GM13976 (cell line): ENCODE results near the gene FAM81B.
"Not testable (repeated sequence)": the region's sequence is repeated elsewhere in the genome, so short reads cannot be mapped to it uniquely, and the experiment has no call there.

Source experiments
- DNase-seq: peaks from one replicate; pipeline ENCODE4 v3.0.0; 2012; ENCODE audit warnings: low spot score
- in situ Hi-C: fragments of 300-500 bp; cut with MboI; formaldehyde crosslinking; loops from one replicate; pipeline ENCODE4 v1.12.0; 2022; ENCODE audit warnings: low sequenced_read_pairs, mixed read lengths, inconsistent platforms; ENCODE audit not compliant: unreplicated experiment
- TF ChIP-seq, protein P1 (sequence below): IDR thresholded peaks from 2 replicates; pipeline ENCODE4 v1.5.1; 2012; ENCODE audit warnings: borderline replicate concordance, mild to moderate bottlenecking; ENCODE audit not compliant: insufficient read depth; ENCODE audit errors: extremely low read depth, missing control alignments, control extremely low read depth

FAM81B gene

DNA sequence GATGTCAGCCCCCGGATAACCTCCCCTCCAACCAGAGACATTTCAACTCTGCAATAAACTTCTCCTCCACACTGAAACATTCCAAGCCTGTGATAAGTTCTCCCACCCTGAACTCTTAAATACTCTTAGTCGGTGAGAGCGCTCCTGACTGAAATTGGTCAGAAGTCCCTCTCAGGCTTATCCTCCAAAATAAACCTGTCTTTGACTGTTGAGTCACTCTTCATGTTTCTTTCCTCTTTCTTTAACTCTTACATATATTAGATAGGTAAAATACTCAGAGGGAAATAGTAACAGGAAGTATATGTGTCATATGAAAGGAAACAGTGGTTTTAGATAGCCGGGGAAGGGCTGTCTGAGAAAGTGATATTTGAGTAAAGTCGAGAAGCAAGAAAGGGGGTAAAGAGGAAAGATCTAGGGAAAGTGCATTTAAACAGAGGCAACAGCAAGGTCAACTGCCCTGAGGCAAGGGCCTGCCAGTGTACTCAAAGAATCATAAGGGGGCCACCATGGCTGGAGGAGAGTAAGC, 11.0 kb upstream of the FAM81B start:
- in situ Hi-C loops: no loop called here
- no peak for DNase-seq
- TF ChIP-seq, protein P1, sequence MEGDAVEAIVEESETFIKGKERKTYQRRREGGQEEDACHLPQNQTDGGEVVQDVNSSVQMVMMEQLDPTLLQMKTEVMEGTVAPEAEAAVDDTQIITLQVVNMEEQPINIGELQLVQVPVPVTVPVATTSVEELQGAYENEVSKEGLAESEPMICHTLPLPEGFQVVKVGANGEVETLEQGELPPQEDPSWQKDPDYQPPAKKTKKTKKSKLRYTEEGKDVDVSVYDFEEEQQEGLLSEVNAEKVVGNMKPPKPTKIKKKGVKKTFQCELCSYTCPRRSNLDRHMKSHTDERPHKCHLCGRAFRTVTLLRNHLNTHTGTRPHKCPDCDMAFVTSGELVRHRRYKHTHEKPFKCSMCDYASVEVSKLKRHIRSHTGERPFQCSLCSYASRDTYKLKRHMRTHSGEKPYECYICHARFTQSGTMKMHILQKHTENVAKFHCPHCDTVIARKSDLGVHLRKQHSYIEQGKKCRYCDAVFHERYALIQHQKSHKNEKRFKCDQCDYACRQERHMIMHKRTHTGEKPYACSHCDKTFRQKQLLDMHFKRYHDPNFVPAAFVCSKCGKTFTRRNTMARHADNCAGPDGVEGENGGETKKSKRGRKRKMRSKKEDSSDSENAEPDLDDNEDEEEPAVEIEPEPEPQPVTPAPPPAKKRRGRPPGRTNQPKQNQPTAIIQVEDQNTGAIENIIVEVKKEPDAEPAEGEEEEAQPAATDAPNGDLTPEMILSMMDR: no peak

- in situ Hi-C loops: no loop called here
- DNase-seq: no peak
- TF ChIP-seq, protein P1: no peak
Measured at GRCh38 chr5:95382801-95383200, 8.4 kb upstream of the FAM81B start.

- TF ChIP-seq, protein P1: no peak
- no peak for DNase-seq
- in situ Hi-C loops: no loop called here
Measured at GRCh38 chr5:95384485-95385213, 6.5 kb upstream of the FAM81B start.

- TF ChIP-seq, protein P1: no peak
- DNase-seq: no peak
- in situ Hi-C loops: no loop called here
Measured at GRCh38 chr5:95385334-95385733, 5.8 kb upstream of the FAM81B start.

DNA sequence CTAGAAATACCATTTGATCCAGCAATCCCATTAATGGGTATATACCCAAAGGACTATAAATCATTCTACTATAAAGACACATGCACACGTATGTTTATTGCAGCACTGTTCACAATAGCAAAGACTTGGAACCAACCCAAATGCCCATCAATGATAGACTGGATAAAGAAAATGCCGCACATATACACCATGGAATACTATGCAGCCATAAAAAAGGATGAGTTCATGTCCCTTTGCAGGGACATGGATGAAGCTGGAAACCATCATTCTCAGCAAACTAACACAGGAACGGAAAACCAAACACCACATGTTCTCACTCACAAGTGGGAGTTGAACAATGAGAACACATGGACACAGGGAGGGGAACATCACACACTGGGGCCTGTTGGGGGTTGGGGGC, 799 bp downstream of the FAM81B start:
- DNase-seq, in situ Hi-C loops: not testable (repeated sequence)

DNA sequence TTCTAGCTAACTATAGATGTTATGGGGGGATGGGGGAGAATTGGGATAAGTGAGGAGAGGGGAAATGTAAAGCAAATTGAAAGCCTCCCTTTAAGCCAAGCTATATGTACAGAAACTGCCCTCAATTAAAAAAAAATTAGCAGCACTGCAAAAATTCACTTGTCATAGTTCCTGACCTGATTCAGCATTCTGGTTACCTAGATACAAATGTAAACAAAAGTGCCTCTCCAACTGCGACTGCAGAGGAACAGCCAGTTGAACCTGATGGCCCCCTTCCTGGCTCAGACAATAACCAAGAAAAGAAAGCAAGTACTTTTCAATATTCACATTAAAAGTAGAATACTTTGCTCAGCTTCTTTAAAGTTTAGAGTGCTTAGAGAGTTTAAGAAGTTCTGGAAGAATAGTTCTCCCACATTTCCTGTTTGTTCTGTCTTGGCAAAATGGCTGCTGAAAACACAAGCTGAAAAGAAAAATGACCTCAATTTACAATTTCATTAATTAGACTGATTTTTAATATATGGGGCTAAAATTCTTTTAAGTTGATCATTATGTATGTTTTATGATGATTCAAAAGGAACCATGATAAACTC, 1.5 kb downstream of the FAM81B start:
- in situ Hi-C loops: no loop called here
- DNase-seq: no peak
- TF ChIP-seq, protein P1: no peak

DNA sequence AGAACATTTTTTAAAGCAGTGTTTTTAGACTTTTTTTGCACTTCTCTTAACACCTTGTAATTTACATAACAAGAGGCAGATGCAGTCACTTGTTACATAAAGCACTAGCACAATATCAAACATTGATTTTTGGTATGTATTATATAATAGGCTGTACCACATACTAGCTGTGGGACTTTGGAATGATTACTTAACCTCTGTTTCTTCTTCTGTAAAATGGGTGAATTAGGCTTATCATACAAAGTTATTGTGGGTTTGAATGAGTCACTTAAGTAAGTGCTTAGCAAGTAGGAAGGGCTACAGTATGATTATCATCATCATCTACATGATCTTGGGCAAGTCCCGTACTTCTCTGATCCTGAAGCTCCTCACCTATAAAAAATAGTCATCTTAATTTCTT, 2.1 kb downstream of the FAM81B start:
- in situ Hi-C loops: no loop called here
- no peak for DNase-seq

More for the DNA sequence above, 2.1 kb downstream of the FAM81B start:
- TF ChIP-seq, protein P1: no peak
